KMS-11 (cell line): ENCODE results near the gene POLR1C.
A peak's percentile ranks its signal among the peaks of the same experiment; 100 is the strongest.

Experiments
- H2AFZ ChIP-seq: fragments of 200-600 bp; sonication (generic); 2 replicates; pipeline ENCODE4 v1.6.1; 2016; ENCODE audit warnings: antibody characterized with exemption, mixed run types, low read depth
- H3K27ac ChIP-seq: fragments of 200-600 bp; sonication (generic); 2 replicates; pipeline ENCODE4 v1.6.1; 2016; ENCODE audit warnings: mild to moderate bottlenecking, mixed run types
- H3K27me3 ChIP-seq: fragments of 200-600 bp; sonication (generic); 2 replicates; pipeline ENCODE4 v1.6.1; 2017; ENCODE audit warnings: mild to moderate bottlenecking, low read depth, mixed run types, moderate library complexity; ENCODE audit not compliant: insufficient read depth
- H3K36me3 ChIP-seq: fragments of 200-600 bp; sonication (generic); 2 replicates; pipeline ENCODE4 v1.6.1; 2017; ENCODE audit warnings: mild to moderate bottlenecking, mixed run types; ENCODE audit not compliant: insufficient read depth
- H3K4me1 ChIP-seq: fragments of 200-600 bp; sonication (generic); 2 replicates; pipeline ENCODE4 v1.6.1; 2016; ENCODE audit warnings: mild to moderate bottlenecking, low read depth, mixed run types; ENCODE audit not compliant: poor library complexity, severe bottlenecking
- H3K4me2 ChIP-seq: fragments of 200-600 bp; sonication (generic); 2 replicates; pipeline ENCODE4 v1.7.0; 2016; ENCODE audit warnings: mild to moderate bottlenecking, mixed run types
- H3K4me3 ChIP-seq: fragments of 200-600 bp; sonication (generic); IDR thresholded peaks from 2 replicates; pipeline ENCODE4 v1.6.1; 2017; ENCODE audit warnings: low read depth, low read length, mixed read lengths; ENCODE audit not compliant: insufficient read depth
- H3K79me2 ChIP-seq: fragments of 200-600 bp; sonication (generic); 2 replicates; pipeline ENCODE4 v1.6.1; 2016; ENCODE audit warnings: low read depth, mixed run types; ENCODE audit not compliant: insufficient read depth
- H3K9ac ChIP-seq: fragments of 200-600 bp; sonication (generic); 2 replicates; pipeline ENCODE4 v1.6.1; 2016; ENCODE audit warnings: mild to moderate bottlenecking, mixed run types
- H4K20me1 ChIP-seq: fragments of 200-600 bp; sonication (generic); 2 replicates; pipeline ENCODE4 v1.6.1; 2016; ENCODE audit warnings: mild to moderate bottlenecking, mixed run types; ENCODE audit not compliant: insufficient read depth
- TF ChIP-seq, protein P1 (sequence below): fragments of 200-600 bp; sonication (generic); conservative IDR thresholded peaks from 2 replicates; pipeline ENCODE4 v1.6.1; 2017; ENCODE audit warnings: low read depth, mild to moderate bottlenecking, antibody characterized with exemption, low read length, moderate library complexity, mixed read lengths

POLR1C gene

GRCh38 chr6:43505718-43506117 is 11.2 kb upstream of the POLR1C start:
- H2AFZ ChIP-seq: no peak overlapping the region
- no peaks in the 10 kb centered on the region for H3K79me2 ChIP-seq
- H4K20me1 ChIP-seq: no peaks in the 10 kb centered on the region
- peaks cover 10% of the 10 kb centered on the region; the same call in 1 of the 2 replicates for H3K27me3 ChIP-seq
- no peak overlapping the region for H3K4me2 ChIP-seq
- no peak overlapping the region for H3K27ac ChIP-seq
- H3K4me1 ChIP-seq: peaks cover 11% of the 10 kb centered on the region
- H3K9ac ChIP-seq: no peak overlapping the region
- TF ChIP-seq, protein P1, sequence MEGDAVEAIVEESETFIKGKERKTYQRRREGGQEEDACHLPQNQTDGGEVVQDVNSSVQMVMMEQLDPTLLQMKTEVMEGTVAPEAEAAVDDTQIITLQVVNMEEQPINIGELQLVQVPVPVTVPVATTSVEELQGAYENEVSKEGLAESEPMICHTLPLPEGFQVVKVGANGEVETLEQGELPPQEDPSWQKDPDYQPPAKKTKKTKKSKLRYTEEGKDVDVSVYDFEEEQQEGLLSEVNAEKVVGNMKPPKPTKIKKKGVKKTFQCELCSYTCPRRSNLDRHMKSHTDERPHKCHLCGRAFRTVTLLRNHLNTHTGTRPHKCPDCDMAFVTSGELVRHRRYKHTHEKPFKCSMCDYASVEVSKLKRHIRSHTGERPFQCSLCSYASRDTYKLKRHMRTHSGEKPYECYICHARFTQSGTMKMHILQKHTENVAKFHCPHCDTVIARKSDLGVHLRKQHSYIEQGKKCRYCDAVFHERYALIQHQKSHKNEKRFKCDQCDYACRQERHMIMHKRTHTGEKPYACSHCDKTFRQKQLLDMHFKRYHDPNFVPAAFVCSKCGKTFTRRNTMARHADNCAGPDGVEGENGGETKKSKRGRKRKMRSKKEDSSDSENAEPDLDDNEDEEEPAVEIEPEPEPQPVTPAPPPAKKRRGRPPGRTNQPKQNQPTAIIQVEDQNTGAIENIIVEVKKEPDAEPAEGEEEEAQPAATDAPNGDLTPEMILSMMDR: no peak
- H3K4me3 ChIP-seq: no peak overlapping the region
- no peaks in the 10 kb centered on the region for H3K36me3 ChIP-seq

DNA sequence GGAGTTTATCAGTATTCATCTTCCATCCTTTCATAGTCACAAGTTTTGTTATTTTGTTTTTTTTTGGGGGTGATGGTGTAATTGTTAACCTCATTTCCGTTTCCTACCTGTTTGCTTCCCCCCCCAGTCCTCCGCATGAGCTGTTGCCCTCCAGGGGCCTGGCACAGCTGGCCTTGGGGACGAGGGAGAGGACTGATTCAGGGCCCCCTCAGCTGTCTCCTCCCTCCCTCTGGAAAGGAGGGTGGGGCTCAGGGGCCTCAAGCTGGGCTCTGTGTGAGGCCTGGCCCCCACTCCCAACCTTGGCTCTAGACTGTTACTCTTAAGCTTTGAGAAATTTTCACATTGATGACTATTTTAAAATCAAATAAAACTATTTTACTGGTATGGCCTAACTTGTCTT is 10.7 kb upstream of the POLR1C start:
- Histone ChIP-seq H3K36me3 (no peaks in the 10 kb centered on the region), H3K9ac (no peak overlapping the region), H3K4me2 (no peak overlapping the region), H3K4me1 (peaks cover 11% of the 10 kb centered on the region), H3K4me3 (no peak overlapping the region), H3K79me2 (no peaks in the 10 kb centered on the region), H3K27me3 (peaks cover 10% of the 10 kb centered on the region; the same call in 1 of the 2 replicates), H4K20me1 (no peaks in the 10 kb centered on the region), H2AFZ (no peak overlapping the region), H3K27ac (no peak overlapping the region)
- TF ChIP-seq, protein P1: no peak

GRCh38 chr6:43506667-43507471 is 10.0 kb upstream of the POLR1C start:
- Histone ChIP-seq H2AFZ (no peak overlapping the region), H3K4me2 (no peak overlapping the region; the same call in 1 of the 2 replicates), H3K36me3 (no peaks in the 10 kb centered on the region)

GRCh38 chr6:43508481-43509141 is 8.3 kb upstream of the POLR1C start:
- TF ChIP-seq, protein P1: no peak
- Histone ChIP-seq H3K27me3 (peaks cover 10% of the 10 kb centered on the region; the same call in 1 of the 2 replicates), H3K27ac (no peak overlapping the region), H2AFZ (no peak overlapping the region), H3K79me2 (no peaks in the 10 kb centered on the region), H3K4me2 (no peak overlapping the region), H3K4me1 (peaks cover 11% of the 10 kb centered on the region), H3K36me3 (no peaks in the 10 kb centered on the region), H4K20me1 (no peaks in the 10 kb centered on the region), H3K4me3 (no peak overlapping the region), H3K9ac (no peak overlapping the region)

More at GRCh38 chr6:43506667-43507471, 10.0 kb upstream of the POLR1C start:
- Histone ChIP-seq H3K9ac (no peak overlapping the region), H3K4me1 (peaks cover 11% of the 10 kb centered on the region), H3K27ac (no peak overlapping the region), H3K79me2 (no peaks in the 10 kb centered on the region), H4K20me1 (no peaks in the 10 kb centered on the region), H3K27me3 (peaks cover 10% of the 10 kb centered on the region; the same call in 1 of the 2 replicates), H3K4me3 (no peak overlapping the region)
- TF ChIP-seq, protein P1: peak; percentile 93
